ENCODE data around the gene DYSF. TPM values are rescaled to one million over a fixed set of nuclear protein-coding genes. Genes with fewer than 3 reads are reported as not detected.
"Not testable (repeated sequence)": the region's sequence is repeated elsewhere in the genome, so short reads cannot be mapped to it uniquely, and the experiment has no call there.

DYSF gene
- total RNA-seq = 0.05 TPM in 1 of 2 replicates, not detected in the other

DNA sequence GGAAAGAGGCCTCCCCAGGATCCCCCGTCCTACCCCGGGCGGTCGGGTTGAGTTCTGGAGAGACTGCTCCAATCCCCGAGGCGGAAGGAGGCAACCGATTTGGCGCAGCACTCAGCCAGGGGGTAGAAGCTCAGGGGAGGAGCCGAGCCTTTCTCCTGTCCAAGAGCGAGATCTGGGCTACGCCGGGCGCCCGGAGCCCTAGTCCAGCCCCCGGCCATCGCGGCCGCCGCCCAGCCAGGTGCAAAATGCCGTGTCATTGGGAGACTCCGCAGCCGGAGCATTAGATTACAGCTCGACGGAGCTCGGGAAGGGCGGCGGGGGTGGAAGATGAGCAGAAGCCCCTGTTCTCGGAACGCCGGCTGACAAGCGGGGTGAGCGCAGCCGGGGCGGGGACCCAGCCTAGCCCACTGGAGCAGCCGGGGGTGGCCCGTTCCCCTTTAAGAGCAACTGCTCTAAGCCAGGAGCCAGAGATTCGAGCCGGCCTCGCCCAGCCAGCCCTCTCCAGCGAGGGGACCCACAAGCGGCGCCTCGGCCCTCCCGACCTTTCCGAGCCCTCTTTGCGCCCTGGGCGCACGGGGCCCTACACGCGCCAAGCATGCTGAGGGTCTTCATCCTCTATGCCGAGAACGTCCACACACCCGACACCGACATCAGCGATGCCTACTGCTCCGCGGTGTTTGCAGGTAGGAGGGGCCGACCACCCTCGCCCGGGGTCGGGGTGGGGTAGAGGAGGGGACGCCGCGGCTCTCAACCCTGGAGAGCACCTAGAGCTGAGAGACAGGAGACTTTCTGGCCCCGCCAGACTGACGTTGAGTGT, at the start of gene DYSF:
Gene DYSF (plus strand): TSS at position 158 of the 817 bp plus-strand sequence.
- intact Hi-C loops (cut with micrococcal nuclease) = loop anchor here (5.0 kb wide), 1 partner anchor 226 kb away; the partner anchor contains the start of gene PAIP2B
- no peak for DNase-seq (ENCODE audit: low spot score)
- Mint-ChIP-seq H3K4me3 (ENCODE audit: low read depth) (no peak within 1 kb of the TSS), H3K4me1 (ENCODE audit: low read depth) (peaks cover 9% of the 10 kb centered on the region), H3K36me3 (ENCODE audit: low read depth) (no peaks in the 10 kb centered on the region), H3K27me3 (ENCODE audit: low read depth) (peaks cover 52% of the 10 kb centered on the region), H3K9me3 (no peaks in the 10 kb centered on the region), H3K27ac (no peak within 1 kb of the TSS)

- Mint-ChIP-seq H3K4me3 (ENCODE audit: low read depth) (no peak overlapping the region), H3K36me3 (ENCODE audit: low read depth) (peaks cover 52% of the 10 kb centered on the region), H3K9me3 (peaks cover 4% of the 10 kb centered on the region), H3K4me1 (ENCODE audit: low read depth) (no peaks in the 10 kb centered on the region), H3K27me3 (ENCODE audit: low read depth) (no peaks in the 10 kb centered on the region), H3K27ac (no peak overlapping the region)
- no peak for DNase-seq (ENCODE audit: low spot score)
- intact Hi-C loops (cut with micrococcal nuclease) = no loop called here
Observed at GRCh38 chr2:71409611-71410010, 43.8 kb upstream of the DYSF start.

DNA sequence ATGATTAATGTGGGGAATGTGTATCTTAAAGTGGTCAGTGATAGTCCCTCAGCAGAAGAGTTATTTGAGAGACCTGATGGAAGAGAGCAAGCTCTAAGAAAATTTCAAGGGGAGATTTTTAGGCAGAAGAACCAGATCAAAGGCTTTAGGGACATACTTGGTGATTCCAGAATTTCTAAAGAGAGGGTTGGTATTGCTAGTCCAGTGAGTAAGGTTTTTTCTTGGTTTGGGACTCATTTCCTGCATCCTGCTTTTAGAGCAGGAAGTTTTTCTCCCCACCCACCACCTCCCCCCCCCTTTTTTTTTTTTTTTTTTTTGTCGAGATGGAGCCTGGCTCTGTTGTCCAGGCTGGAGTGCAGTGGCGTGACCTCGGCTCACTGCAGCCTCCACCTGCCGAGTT, 42.7 kb upstream of the DYSF start:
- DNase-seq (ENCODE audit: low spot score) = no peak
- Mint-ChIP-seq H3K36me3 (ENCODE audit: low read depth) (peaks cover 42% of the 10 kb centered on the region), H3K9me3 (peaks cover 4% of the 10 kb centered on the region), H3K27ac (no peak overlapping the region), H3K4me1 (ENCODE audit: low read depth) (no peaks in the 10 kb centered on the region), H3K27me3 (ENCODE audit: low read depth) (no peaks in the 10 kb centered on the region), H3K4me3 (ENCODE audit: low read depth) (no peak overlapping the region)
- intact Hi-C loops (cut with micrococcal nuclease) = no loop called here

DNA sequence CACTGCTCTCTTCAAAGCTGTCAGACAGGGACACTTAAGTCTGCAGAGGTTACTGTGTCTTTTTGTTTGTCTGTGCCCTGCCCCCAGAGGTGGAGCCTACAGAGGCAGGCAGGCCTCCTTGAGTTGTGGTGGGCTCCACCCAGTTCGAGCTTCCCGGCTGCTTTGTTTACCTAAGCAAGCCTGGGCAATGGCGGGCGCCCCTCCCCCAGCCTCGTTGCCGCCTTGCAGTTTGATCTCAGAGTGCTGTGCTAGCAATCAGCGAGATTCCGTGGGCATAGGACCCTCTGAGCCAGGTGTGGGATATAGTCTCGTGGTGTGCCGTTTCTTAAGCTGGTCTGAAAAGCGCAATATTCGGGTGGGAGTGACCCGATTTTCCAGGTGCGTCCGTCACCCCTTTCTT, 36.5 kb upstream of the DYSF start:
- intact Hi-C loops (cut with micrococcal nuclease); H3K27me3 Mint-ChIP-seq (ENCODE audit: low read depth); H3K27ac Mint-ChIP-seq; H3K9me3 Mint-ChIP-seq; H3K4me1 Mint-ChIP-seq (ENCODE audit: low read depth): not testable (repeated sequence)
- Mint-ChIP-seq H3K4me3 (ENCODE audit: low read depth) (peak overlapping the region; percentile 76), H3K36me3 (ENCODE audit: low read depth) (peaks cover 17% of the 10 kb centered on the region)
- DNase-seq (ENCODE audit: low spot score) = peak; percentile 22

- H3K27me3 Mint-ChIP-seq (ENCODE audit: low read depth) = no peaks in the 10 kb centered on the region
- no peak for DNase-seq (ENCODE audit: low spot score)
- H3K36me3 Mint-ChIP-seq (ENCODE audit: low read depth) = peaks cover 18% of the 10 kb centered on the region
- H3K4me1 Mint-ChIP-seq (ENCODE audit: low read depth) = peaks cover 4% of the 10 kb centered on the region
- peak overlapping the region; percentile 76 for H3K4me3 Mint-ChIP-seq (ENCODE audit: low read depth)
- H3K9me3 Mint-ChIP-seq = no peaks in the 10 kb centered on the region
- intact Hi-C loops (cut with micrococcal nuclease) = no loop called here
- H3K27ac Mint-ChIP-seq = peak overlapping the region; percentile 47
Observed at GRCh38 chr2:71417300-71418202, 35.8 kb upstream of the DYSF start.

DNA sequence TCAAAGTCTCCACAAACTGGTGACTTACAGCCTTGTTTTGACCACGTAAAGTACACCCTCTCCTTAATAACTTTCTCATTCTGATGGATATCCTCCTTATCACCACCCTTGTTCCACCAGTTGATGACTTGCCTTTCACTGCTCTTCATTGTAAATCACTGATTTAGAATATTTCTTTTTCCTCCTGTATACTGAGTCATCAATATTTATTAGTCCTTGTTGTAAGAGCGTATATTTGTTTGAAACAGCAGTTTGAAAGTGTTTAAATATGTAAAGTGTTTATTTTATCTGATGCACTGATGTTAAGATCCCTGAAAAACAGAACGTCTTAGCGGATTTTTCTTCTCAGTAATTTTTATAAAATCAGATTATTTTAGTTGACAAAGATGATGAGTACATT, 34.2 kb upstream of the DYSF start:
- Mint-ChIP-seq H3K9me3 (no peaks in the 10 kb centered on the region), H3K27ac (no peak overlapping the region), H3K36me3 (ENCODE audit: low read depth) (peaks cover 33% of the 10 kb centered on the region), H3K4me3 (ENCODE audit: low read depth) (no peak overlapping the region), H3K4me1 (ENCODE audit: low read depth) (peaks cover 4% of the 10 kb centered on the region), H3K27me3 (ENCODE audit: low read depth) (no peaks in the 10 kb centered on the region)
- intact Hi-C loops (cut with micrococcal nuclease) = no loop called here
- no peak for DNase-seq (ENCODE audit: low spot score)

- no peak overlapping the region for H3K27ac Mint-ChIP-seq
- H3K4me3 Mint-ChIP-seq (ENCODE audit: low read depth) = no peak overlapping the region
- H3K9me3 Mint-ChIP-seq = no peaks in the 10 kb centered on the region
- H3K27me3 Mint-ChIP-seq (ENCODE audit: low read depth) = no peaks in the 10 kb centered on the region
- no peak for DNase-seq (ENCODE audit: low spot score)
- H3K4me1 Mint-ChIP-seq (ENCODE audit: low read depth) = peaks cover 4% of the 10 kb centered on the region
- peaks cover 40% of the 10 kb centered on the region for H3K36me3 Mint-ChIP-seq (ENCODE audit: low read depth)
- intact Hi-C loops (cut with micrococcal nuclease) = no loop called here
Observed at GRCh38 chr2:71419976-71420375, 33.4 kb upstream of the DYSF start.

DNA sequence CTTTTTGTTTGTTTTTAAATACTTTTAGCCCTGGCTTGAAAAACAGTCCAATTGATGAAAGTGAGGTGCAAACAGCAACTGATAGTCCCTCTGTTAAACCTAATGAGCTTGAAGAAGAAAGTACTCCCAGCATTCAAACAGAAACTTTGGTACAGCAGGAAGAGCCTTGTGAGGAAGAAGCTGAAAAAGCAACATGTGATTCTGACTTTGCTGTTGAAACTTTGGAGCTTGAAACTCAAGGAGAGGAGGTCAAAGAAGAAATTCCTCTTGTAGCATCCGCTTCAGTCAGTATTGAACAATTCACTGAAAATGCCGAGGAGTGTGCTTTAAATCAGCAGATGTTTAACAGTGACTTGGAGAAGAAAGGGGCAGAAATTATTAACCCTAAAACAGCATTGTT, 30.6 kb upstream of the DYSF start:
- peaks cover 54% of the 10 kb centered on the region for H3K36me3 Mint-ChIP-seq (ENCODE audit: low read depth)
- intact Hi-C loops (cut with micrococcal nuclease) = no loop called here
- no peaks in the 10 kb centered on the region for H3K9me3 Mint-ChIP-seq
- no peak for DNase-seq (ENCODE audit: low spot score)
- no peak overlapping the region for H3K27ac Mint-ChIP-seq
- H3K4me1 Mint-ChIP-seq (ENCODE audit: low read depth) = no peaks in the 10 kb centered on the region
- no peaks in the 10 kb centered on the region for H3K27me3 Mint-ChIP-seq (ENCODE audit: low read depth)
- no peak overlapping the region for H3K4me3 Mint-ChIP-seq (ENCODE audit: low read depth)

DNA sequence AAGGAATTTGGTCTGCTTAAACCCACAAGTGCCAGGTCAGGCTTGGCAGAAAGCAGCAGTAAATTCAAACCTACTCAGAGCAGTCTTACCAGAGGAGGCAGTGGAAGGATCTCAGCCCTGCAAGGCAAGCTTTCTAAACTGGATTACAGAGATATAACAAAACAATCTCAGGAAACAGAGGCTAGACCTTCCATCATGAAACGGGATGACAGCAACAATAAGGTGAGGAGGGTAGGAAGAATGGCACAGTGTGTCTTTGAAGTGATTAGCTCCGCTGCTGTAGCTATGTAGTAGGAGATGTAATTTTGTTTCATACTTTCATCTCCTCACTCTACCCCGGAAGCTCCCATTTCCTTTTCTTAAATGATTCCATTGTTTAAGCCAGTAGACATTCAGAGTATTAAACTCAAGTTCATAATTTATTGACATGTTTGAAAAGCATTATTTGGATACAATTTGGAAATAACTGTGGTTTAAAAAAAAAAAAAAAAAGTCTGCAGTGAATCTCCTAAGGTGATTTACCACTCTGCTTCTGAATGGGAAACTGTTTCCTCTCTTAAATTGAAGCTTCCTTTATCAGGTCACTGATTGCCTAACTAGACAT, 29.4 kb upstream of the DYSF start:
- peaks cover 58% of the 10 kb centered on the region for H3K36me3 Mint-ChIP-seq (ENCODE audit: low read depth)
- no peak for DNase-seq (ENCODE audit: low spot score)
- H3K4me3 Mint-ChIP-seq (ENCODE audit: low read depth) = no peak overlapping the region
- H3K4me1 Mint-ChIP-seq (ENCODE audit: low read depth) = no peaks in the 10 kb centered on the region
- intact Hi-C loops (cut with micrococcal nuclease) = no loop called here
- H3K9me3 Mint-ChIP-seq = no peaks in the 10 kb centered on the region
- no peak overlapping the region for H3K27ac Mint-ChIP-seq
- no peaks in the 10 kb centered on the region for H3K27me3 Mint-ChIP-seq (ENCODE audit: low read depth)

- H3K4me1 Mint-ChIP-seq (ENCODE audit: low read depth) = no peaks in the 10 kb centered on the region
- no peaks in the 10 kb centered on the region for H3K9me3 Mint-ChIP-seq
- H3K36me3 Mint-ChIP-seq (ENCODE audit: low read depth) = peaks cover 65% of the 10 kb centered on the region
- no peaks in the 10 kb centered on the region for H3K27me3 Mint-ChIP-seq (ENCODE audit: low read depth)
- intact Hi-C loops (cut with micrococcal nuclease) = no loop called here
- H3K27ac Mint-ChIP-seq = no peak overlapping the region
- no peak overlapping the region for H3K4me3 Mint-ChIP-seq (ENCODE audit: low read depth)
- DNase-seq (ENCODE audit: low spot score) = no peak
Observed at GRCh38 chr2:71426721-71427120, 26.6 kb upstream of the DYSF start.

GRCh38 chr2:71428472-71429383, 24.6 kb upstream of the DYSF start:
- Mint-ChIP-seq H3K27ac (no peak overlapping the region), H3K36me3 (ENCODE audit: low read depth) (peaks cover 70% of the 10 kb centered on the region), H3K27me3 (ENCODE audit: low read depth) (no peaks in the 10 kb centered on the region), H3K9me3 (no peaks in the 10 kb centered on the region), H3K4me1 (ENCODE audit: low read depth) (no peaks in the 10 kb centered on the region), H3K4me3 (ENCODE audit: low read depth) (no peak overlapping the region)
- intact Hi-C loops (cut with micrococcal nuclease) = no loop called here
- DNase-seq (ENCODE audit: low spot score) = no peak

GRCh38 chr2:71445142-71445541, 8.2 kb upstream of the DYSF start:
- H3K27me3 Mint-ChIP-seq (ENCODE audit: low read depth); H3K36me3 Mint-ChIP-seq (ENCODE audit: low read depth); DNase-seq (ENCODE audit: low spot score); H3K4me3 Mint-ChIP-seq (ENCODE audit: low read depth); H3K27ac Mint-ChIP-seq; intact Hi-C loops (cut with micrococcal nuclease); H3K4me1 Mint-ChIP-seq (ENCODE audit: low read depth); H3K9me3 Mint-ChIP-seq: not testable (repeated sequence)
